Sciatic nerve (tissue), 2 donors: ENCODE measurements around the gene UNG. TPM values are rescaled to one million over a fixed set of nuclear protein-coding genes. Genes with fewer than 3 reads are reported as not detected.
"Not testable (repeated sequence)": the region's sequence is repeated elsewhere in the genome, so short reads cannot be mapped to it uniquely, and the experiment has no call there.

ENCODE experiments used
- ATAC-seq: fragments of 200-7000 bp; cut with Tn5 transposase; one replicate; pipeline ENCODE4 v1.9.1; 2020; ENCODE audit warnings: mild to moderate bottlenecking, moderate library complexity
- DNase-seq: peaks from one replicate; pipeline ENCODE4 v3.0.0-alpha.2; 2020; ENCODE audit warnings: low spot score
- intact Hi-C: fragments of 100-400 bp; cut with DNase I; formaldehyde crosslinking; loops from one replicate; pipeline ENCODE4 v1.14.2; 2022
- total RNA-seq: library from RNA; stranded (reverse); fragmentation: NEBNext Ultra II Directional; extraction: Animal tissue kit (Norgen Biotek cat#: 25700); gene quantifications from one replicate; pipeline ENCODE4 v1.2.1, GENCODE V29; 2021
- donor health status: DM: no; HTN: no; CAD: no.
- donor health status: DM: no; HTN: no; CAD: no.

Gene UNG
- total RNA-seq, 1 donor from 2014 or later, result 15.9 TPM

DNA sequence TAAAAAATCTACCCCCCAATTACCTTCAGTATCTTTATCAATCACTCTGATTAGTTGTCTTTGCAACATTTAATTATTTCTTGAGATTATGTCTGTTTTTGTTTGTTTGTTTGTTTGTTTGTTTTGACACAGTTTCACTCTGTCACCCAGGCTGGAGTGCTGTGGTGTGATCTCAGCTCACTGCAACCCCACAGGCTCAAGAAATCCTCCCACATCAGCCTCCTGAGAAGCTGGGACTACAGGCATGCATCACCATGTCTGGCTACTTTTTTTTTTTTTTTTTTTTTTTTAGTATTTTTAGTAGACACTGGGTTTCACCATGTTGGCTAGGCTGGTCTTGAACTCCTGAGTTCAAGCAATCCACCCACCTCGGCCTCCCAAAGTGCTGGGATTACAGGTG, 49.7 kb downstream of the UNG start:
- ATAC-seq, intact Hi-C loops, DNase-seq: not testable (repeated sequence)

DNA sequence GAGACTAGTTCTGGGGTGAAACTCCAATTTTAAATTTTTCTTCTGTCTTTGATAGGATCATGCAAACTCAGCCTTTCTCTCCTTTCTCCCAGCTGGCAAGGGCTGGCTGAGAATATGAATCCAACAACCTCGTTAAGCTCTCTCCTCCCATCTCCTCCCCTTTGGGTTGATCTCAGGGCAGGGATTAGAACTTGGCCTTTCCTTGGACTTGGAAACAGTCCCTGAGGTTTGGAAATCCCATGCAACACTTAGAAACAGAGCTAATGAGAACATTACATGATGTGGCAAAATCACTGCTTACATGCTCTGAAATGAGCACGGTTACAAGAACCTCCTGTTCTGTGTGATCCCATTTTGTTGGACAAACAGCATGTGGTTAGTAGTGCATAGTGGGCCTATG, 50.6 kb downstream of the UNG start:
- DNase-seq (peak; percentile 55), ATAC-seq (peak; percentile 95)
- intact Hi-C loops, result no loop called here

DNA sequence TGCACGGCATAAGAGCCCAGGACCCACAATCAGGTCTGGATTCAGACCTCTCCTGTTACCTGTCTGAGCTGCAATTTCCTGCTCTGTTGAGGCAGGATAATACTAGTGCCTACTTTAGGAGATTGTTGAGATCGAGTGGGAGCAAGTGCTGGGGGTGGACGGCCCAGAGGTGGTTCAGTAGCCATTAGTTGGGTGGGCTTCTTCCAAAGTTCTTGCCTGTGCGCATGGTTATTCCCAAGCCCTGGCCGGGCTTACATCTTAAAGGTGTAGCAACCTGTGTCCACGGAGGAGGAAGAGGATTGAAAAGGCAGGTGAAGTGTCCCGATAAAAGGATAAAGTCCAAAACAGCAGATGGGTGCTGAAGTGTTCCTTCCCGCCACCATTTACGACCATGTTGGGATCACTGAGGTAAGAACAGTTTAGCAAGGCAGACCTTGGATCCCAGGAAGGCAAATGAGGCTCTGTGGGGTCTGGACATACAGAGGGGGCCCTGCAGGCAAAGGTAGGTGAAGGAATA, 52.8 kb downstream of the UNG start:
- peak; percentile 37 for DNase-seq
- ATAC-seq, result no peak
- intact Hi-C loops, result no loop called here

GRCh38 chr12:109151457-109151856, 54.1 kb downstream of the UNG start:
- intact Hi-C loops, result no loop called here
- no peak for DNase-seq
- no peak for ATAC-seq

GRCh38 chr12:109153821-109154441, 56.5 kb downstream of the UNG start:
- DNase-seq (peak; percentile 55), ATAC-seq (peak; percentile 2)
- intact Hi-C loops, result no loop called here

DNA sequence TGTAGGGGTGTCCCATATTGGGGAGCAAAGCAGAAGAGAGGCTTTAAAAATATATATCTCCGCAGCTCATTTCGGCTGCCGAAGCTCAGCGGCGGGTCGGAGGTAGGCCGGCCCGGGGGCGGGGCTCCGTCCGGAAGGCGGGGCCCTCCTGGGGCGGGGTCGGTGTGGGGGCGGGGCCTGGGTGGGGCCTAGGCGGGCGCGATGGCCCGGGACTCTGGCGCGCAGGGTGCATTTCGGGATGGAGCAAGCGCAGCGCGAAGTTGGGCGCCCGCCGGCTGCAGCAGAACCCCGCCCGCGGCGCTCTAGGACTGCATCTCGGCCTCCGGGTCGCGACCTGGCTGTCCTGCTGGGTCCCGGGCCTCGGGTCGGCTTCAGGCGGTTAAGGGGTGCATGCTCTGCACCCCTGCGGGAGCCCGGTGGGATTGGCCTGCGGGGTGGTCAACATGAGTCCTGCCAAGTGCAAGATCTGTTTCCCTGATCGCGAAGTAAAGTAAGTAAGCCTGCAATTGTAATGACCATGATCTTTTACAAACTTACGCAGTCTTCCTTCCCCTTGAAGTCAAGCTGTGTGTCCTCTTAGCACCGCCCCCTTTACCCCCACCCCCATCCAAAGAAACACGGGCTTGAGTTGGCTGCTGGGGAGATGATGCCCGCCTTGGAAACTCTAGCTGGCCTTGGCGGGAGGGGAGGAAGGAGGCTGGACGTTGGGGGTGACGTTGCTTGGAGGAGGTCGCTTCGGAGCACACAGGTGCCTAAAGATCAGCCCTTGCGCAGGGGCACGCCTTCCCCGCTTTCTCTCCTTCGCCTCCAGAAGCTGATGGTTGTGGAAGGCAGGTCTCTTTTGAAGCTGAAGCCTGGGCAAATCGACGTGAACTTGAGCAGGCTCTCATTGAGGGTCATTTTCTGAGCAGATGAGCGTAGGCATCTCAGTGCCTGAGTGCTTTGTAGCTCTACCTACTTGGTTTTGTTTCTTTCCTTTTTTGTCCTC, 57.3 kb downstream of the UNG start:
- intact Hi-C loops, result no loop called here
- peak; percentile 96 for ATAC-seq
- DNase-seq, result peak; percentile 90

DNA sequence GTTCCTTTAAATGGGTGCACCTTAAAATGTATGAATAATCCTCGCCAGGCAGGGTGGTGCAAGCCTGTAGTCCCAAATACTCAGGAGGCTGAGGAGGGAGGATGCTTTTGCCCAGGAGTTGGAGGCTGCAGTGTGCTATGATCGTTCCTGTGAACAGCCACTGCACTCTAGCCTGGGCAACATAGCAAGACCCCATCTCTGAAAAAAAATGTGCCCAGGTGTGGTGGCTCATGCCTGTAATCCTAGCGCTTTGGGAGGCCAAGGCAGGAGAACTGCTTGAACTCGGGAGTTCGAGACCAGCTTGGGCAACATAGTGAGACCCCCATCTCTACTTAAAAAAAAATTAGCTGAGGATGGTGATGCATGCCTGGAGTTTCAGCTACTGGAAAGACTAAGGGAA, 58.6 kb downstream of the UNG start:
- intact Hi-C loops, result no loop called here
- ATAC-seq, result no peak

DNA sequence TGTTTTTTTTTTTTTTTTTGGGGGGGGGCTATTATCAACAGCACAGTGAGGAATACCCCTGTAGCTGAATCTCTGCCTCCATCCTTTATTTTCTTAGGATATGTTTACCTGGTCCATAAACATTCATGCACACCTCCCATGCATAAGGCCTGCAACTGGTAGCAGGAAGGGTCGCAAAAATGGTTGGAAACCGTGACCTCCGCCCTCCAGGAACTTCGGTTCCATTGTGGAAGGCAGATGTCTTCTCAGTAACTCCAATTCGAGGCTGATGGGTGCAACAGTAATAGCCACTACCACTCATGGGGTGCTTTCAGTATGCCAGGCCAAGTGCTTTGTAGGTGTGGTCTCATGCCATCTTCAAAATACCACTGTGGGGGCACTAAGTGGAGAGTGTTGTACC, 59.2 kb downstream of the UNG start:
- no peak for ATAC-seq
- intact Hi-C loops, result no loop called here
- DNase-seq, result no peak

More for the DNA sequence above, 58.6 kb downstream of the UNG start:
- DNase-seq, result no peak

- ATAC-seq (no peak), DNase-seq (no peak)
- intact Hi-C loops, result no loop called here
Observed at GRCh38 chr12:109157986-109158385, 60.6 kb downstream of the UNG start.

DNA sequence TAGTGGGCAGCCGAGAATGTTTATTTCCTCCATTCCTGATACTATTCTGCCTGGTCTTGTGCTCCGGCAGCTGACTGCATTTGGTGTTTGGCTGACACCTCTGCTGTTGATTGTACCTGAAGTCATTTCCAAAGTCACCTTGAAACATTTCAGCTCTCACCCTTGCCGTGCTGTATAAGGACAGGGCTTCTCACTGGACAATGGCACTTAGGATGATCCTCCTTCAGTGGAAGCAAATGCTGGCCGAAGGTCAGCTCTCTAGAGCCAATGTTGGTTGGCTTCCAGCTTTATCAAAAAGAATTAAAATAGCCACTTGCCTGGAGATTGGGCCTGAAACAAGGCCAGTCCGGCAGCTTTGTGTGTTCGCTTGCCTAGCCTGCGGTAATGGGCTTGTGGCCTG, 63.0 kb downstream of the UNG start:
- ATAC-seq (peak; percentile 33), DNase-seq (no peak)
- intact Hi-C loops, result no loop called here

Other genes starting within 250 kb of the UNG start
- gene SSH1, start 240.0 kb upstream of the UNG start, total RNA-seq, result 74.3 TPM
- gene DAO, start 217.5 kb upstream of the UNG start, total RNA-seq, result not detected
- not detected for gene SVOP, start 76.5 kb upstream of the UNG start, total RNA-seq
- 19.2 TPM for gene USP30, start 45.0 kb upstream of the UNG start, total RNA-seq
- 12.6 TPM for gene ALKBH2, start 4.1 kb upstream of the UNG start, total RNA-seq
- gene ACACB, start 19.0 kb downstream of the UNG start, total RNA-seq, result 112 TPM
- gene FOXN4, start 211.7 kb downstream of the UNG start, total RNA-seq, result not detected